ENCODE data around the gene TNNT3.

TNNT3 gene

GRCh38 chr11:1917523-1918435, 1.7 kb upstream of the TNNT3 start:
- H3K27me3 ChIP-seq (ENCODE audit: low read depth): no peaks in the 10 kb centered on the region
- no peaks in the 10 kb centered on the region for H3K9me3 ChIP-seq
- DNase-seq (ENCODE audit: low spot score in 2 of 2): no peak
- H3K4me3 ChIP-seq: no peak overlapping the region
- H3K4me1 ChIP-seq: no peaks in the 10 kb centered on the region
- in situ Hi-C loops (cut with MboI; ENCODE audit: low sequenced_read_pairs): loop anchor here (5.0 kb wide), 1 partner anchor 35 kb away; no protein-coding TSS in a partner anchor
- no peaks in the 10 kb centered on the region for H3K36me3 ChIP-seq (replicated peaks)

- H3K4me3 ChIP-seq: no peak overlapping the region
- no peaks in the 10 kb centered on the region for H3K27me3 ChIP-seq (ENCODE audit: low read depth)
- no peaks in the 10 kb centered on the region for H3K36me3 ChIP-seq (replicated peaks)
- H3K9me3 ChIP-seq: no peaks in the 10 kb centered on the region
- in situ Hi-C loops (cut with MboI; ENCODE audit: low sequenced_read_pairs): loop anchor here (5.0 kb wide), 1 partner anchor 36 kb away; no protein-coding TSS in a partner anchor
- no peak for DNase-seq (ENCODE audit: low spot score in 2 of 2)
- H3K4me1 ChIP-seq: no peaks in the 10 kb centered on the region
Observed at GRCh38 chr11:1918436-1919315, 827 bp upstream of the TNNT3 start.

DNA sequence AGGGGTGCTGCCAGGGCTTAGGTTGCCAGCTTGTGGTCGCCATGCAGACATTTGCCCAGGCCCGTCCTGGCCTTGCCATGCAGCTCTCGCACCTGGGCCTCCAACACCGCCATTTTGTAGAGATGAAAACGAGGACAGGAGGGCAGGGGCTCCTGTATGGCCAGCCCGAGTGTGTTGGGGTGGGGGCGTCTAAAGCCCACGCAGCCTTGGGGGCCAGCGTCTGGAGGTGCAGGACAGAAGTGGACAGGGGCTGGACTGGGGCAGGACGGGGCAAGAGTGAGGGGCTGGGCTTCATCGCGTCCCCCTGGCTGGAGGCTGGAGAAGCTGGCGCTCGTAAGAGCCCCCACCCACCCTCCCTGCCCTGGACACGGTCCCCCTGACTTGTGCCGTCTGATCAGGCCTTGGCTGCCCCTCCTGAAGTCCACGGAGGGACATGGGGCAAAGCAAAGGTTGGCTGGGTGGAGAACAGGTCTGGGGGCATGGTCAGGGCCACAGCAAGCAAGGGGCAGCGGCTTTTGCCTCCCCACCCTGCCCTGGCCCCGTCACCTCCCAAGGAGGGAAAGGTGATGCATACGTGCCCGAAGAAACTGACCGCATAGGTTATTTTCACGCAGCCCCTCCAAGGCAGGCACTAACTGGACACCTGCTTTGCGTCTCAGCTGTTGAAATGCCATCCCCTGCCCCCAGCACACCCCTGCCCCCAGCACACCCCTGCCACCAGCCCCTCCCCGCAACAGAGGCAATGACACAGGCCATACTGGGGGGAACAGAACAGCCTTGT, 815 bp downstream of the TNNT3 start:
- in situ Hi-C loops (cut with MboI; ENCODE audit: low sequenced_read_pairs): no loop called here
- no peaks in the 10 kb centered on the region for H3K36me3 ChIP-seq (replicated peaks)
- no peak for DNase-seq (ENCODE audit: low spot score in 2 of 2)
- no peaks in the 10 kb centered on the region for H3K9me3 ChIP-seq
- no peaks in the 10 kb centered on the region for H3K4me1 ChIP-seq
- H3K27me3 ChIP-seq (ENCODE audit: low read depth): no peaks in the 10 kb centered on the region
- H3K4me3 ChIP-seq: no peak overlapping the region

DNA sequence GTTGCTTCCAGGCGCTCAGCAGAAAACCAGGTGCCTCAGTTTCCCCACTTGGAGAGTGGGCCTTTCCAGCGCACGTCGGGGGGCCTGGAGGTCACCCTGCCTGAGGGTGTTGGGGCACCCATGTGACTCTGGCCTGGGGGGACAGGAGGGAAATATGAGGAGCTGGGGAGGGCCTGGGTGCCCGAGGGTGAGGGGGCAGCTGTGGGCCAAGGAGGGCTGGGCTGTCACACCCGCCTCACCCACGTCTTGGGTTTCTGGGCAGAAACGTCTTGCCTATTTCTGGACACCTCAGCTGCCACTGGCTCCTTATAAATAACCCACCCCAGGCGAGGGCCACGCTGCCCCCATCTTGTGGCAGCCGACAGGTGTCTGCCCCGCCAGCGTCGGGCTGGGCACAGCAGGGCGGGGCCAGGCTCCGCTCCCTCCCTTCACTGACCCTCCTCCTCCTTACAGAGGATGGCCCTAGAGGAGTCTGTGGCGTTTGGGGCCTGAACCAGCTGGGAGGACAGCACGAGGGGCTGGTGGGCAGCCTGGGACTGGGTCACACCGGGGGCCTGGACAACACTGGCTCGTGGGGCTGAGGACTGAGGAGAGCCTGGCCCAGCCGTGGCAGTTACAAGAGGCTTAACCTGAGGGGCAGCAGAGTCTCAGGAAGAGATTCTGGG, 1.5 kb downstream of the TNNT3 start:
- DNase-seq (ENCODE audit: low spot score in 2 of 2): no peak
- H3K36me3 ChIP-seq (replicated peaks): no peaks in the 10 kb centered on the region
- in situ Hi-C loops (cut with MboI; ENCODE audit: low sequenced_read_pairs): no loop called here
- H3K4me1 ChIP-seq: no peaks in the 10 kb centered on the region
- H3K4me3 ChIP-seq: no peak overlapping the region
- no peaks in the 10 kb centered on the region for H3K9me3 ChIP-seq
- no peaks in the 10 kb centered on the region for H3K27me3 ChIP-seq (ENCODE audit: low read depth)

- H3K36me3 ChIP-seq (replicated peaks): no peaks in the 10 kb centered on the region
- H3K4me1 ChIP-seq: no peaks in the 10 kb centered on the region
- no peak overlapping the region for H3K4me3 ChIP-seq
- no peaks in the 10 kb centered on the region for H3K9me3 ChIP-seq
- in situ Hi-C loops (cut with MboI; ENCODE audit: low sequenced_read_pairs): no loop called here
- no peak for DNase-seq (ENCODE audit: low spot score in 2 of 2)
- H3K27me3 ChIP-seq (ENCODE audit: low read depth): no peaks in the 10 kb centered on the region
Observed at GRCh38 chr11:1921574-1922141, 2.2 kb downstream of the TNNT3 start.

DNA sequence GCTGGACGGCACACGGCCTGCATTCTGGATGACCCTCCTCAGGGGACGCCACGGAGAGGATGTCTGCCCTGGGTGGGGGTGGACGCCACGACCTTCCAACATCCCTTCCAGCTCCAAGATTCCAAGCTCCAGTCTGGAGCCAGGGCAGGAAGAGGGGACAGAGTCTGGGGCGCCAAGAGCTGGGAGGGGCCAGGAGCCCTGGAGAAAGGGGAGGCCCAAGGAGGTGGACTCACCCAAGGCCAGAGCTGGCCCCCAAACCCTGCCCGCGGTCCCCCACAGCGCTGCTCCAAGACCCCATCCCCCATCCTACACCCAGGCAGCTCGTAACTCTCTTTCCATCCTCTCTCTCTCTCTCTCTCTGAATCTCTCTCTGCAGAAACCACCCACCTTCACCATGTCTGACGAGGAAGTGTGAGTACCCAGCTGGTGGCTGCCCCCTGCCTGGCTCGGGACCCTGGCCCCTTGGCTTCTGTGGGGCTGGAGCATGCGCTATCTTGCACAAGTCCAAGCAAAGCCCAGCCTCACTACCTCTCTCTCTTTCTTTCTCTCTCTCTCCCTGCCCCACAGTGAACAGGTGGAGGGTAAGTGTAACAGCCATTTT, 3.1 kb downstream of the TNNT3 start:
- H3K4me1 ChIP-seq: no peaks in the 10 kb centered on the region
- no peaks in the 10 kb centered on the region for H3K9me3 ChIP-seq
- DNase-seq (ENCODE audit: low spot score in 2 of 2): no peak
- in situ Hi-C loops (cut with MboI; ENCODE audit: low sequenced_read_pairs): no loop called here
- H3K36me3 ChIP-seq (replicated peaks): no peaks in the 10 kb centered on the region
- no peaks in the 10 kb centered on the region for H3K27me3 ChIP-seq (ENCODE audit: low read depth)
- no peak overlapping the region for H3K4me3 ChIP-seq

GRCh38 chr11:1923201-1923956, 3.9 kb downstream of the TNNT3 start:
- H3K27me3 ChIP-seq (ENCODE audit: low read depth): no peaks in the 10 kb centered on the region

GRCh38 chr11:1924181-1924580, 4.7 kb downstream of the TNNT3 start:
- Histone ChIP-seq H3K4me3 (no peak overlapping the region), H3K4me1 (no peaks in the 10 kb centered on the region), H3K27me3 (ENCODE audit: low read depth) (no peaks in the 10 kb centered on the region), H3K9me3 (no peaks in the 10 kb centered on the region), H3K36me3 (replicated peaks) (no peaks in the 10 kb centered on the region)
- DNase-seq (ENCODE audit: low spot score in 2 of 2): no peak
- in situ Hi-C loops (cut with MboI; ENCODE audit: low sequenced_read_pairs): no loop called here

More at GRCh38 chr11:1923201-1923956, 3.9 kb downstream of the TNNT3 start:
- no peaks in the 10 kb centered on the region for H3K4me1 ChIP-seq
- no peaks in the 10 kb centered on the region for H3K36me3 ChIP-seq (replicated peaks)
- in situ Hi-C loops (cut with MboI; ENCODE audit: low sequenced_read_pairs): no loop called here
- no peak overlapping the region for H3K4me3 ChIP-seq
- DNase-seq (ENCODE audit: low spot score in 2 of 2): no peak
- no peaks in the 10 kb centered on the region for H3K9me3 ChIP-seq

- Histone ChIP-seq H3K36me3 (replicated peaks) (no peaks in the 10 kb centered on the region), H3K4me3 (no peak overlapping the region), H3K27me3 (ENCODE audit: low read depth) (no peaks in the 10 kb centered on the region), H3K4me1 (no peaks in the 10 kb centered on the region), H3K9me3 (no peaks in the 10 kb centered on the region)
- DNase-seq (ENCODE audit: low spot score in 2 of 2): no peak
- in situ Hi-C loops (cut with MboI; ENCODE audit: low sequenced_read_pairs): no loop called here
Observed at GRCh38 chr11:1924646-1925372, 5.3 kb downstream of the TNNT3 start.

DNA sequence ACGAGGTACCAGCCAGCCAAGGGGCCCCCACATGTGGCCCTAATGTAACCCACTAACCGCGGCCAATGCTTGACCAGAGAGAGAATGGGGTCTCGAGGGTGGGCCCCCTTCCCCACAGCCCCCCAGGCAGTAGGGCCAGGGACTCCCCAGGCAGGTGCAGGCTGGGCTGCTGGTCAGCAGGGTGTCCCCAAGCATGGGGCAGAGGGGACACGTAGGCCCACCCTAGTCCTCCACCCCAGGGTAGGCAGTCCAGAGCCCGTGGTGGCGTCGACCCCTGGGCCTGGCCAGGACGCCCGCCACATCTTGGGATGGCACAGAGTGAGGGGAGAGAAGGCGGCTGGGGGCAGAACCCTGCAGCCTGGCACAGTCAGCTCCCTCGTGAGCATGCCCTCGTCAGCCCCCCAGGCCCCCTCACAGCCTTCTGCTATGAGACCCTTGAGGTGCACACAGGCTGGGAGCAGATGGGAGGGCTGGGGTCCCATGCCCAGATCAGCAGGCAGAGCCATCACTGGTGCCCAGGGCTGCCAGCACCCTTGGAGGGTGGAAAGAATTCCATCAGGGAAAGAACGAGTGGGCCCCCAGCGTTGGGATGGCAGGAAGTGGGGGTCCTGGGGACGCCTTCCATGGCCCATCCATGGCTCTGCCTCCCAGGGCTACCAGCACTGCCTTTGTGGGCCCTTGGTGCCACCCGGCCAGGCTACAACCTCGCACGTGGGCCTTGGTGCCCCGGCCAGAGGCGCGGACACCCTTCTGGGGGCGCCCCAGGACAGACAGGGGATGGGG, 6.1 kb downstream of the TNNT3 start:
- Histone ChIP-seq H3K4me1 (no peaks in the 10 kb centered on the region), H3K27me3 (ENCODE audit: low read depth) (no peaks in the 10 kb centered on the region), H3K9me3 (no peaks in the 10 kb centered on the region), H3K4me3 (no peak overlapping the region), H3K36me3 (replicated peaks) (no peaks in the 10 kb centered on the region)
- in situ Hi-C loops (cut with MboI; ENCODE audit: low sequenced_read_pairs): no loop called here
- DNase-seq (ENCODE audit: low spot score in 2 of 2): no peak
